ENCODE measurements around the gene MCF2L.

MCF2L gene

GRCh38 chr13:113045251-113046127 lies 76.5 kb downstream of the MCF2L start:
- TF ChIP-seq CTCF (IDR thresholded peaks at IDR 0.05; ENCODE audit: low read depth, low read length) (no peak), EZH2phosphoT487 (IDR thresholded peaks at IDR 0.05; ENCODE audit: low read depth) (no peak)
- Histone ChIP-seq H3K79me2 (ENCODE audit: low read length) (no peaks in the 10 kb centered on the region), H3K9me3 (ENCODE audit: insufficient read depth, low read length) (no peaks in the 10 kb centered on the region), H4K20me1 (ENCODE audit: insufficient read depth, low read length) (no peaks in the 10 kb centered on the region), H3K9ac (ENCODE audit: low read length) (no peak overlapping the region), H3K36me3 (replicated peaks; ENCODE audit: low read depth, low read length) (no peaks in the 10 kb centered on the region), H3K4me3 (ENCODE audit: low read length) (no peak overlapping the region), H3K4me1 (ENCODE audit: low read length) (no peaks in the 10 kb centered on the region), H3K27ac (ENCODE audit: low read length) (no peak overlapping the region), H3K27me3 (ENCODE audit: low read depth, low read length) (no peaks in the 10 kb centered on the region), H3K4me2 (ENCODE audit: low read length) (no peak overlapping the region), H2AFZ (ENCODE audit: low read depth, low read length) (no peak overlapping the region)

DNA sequence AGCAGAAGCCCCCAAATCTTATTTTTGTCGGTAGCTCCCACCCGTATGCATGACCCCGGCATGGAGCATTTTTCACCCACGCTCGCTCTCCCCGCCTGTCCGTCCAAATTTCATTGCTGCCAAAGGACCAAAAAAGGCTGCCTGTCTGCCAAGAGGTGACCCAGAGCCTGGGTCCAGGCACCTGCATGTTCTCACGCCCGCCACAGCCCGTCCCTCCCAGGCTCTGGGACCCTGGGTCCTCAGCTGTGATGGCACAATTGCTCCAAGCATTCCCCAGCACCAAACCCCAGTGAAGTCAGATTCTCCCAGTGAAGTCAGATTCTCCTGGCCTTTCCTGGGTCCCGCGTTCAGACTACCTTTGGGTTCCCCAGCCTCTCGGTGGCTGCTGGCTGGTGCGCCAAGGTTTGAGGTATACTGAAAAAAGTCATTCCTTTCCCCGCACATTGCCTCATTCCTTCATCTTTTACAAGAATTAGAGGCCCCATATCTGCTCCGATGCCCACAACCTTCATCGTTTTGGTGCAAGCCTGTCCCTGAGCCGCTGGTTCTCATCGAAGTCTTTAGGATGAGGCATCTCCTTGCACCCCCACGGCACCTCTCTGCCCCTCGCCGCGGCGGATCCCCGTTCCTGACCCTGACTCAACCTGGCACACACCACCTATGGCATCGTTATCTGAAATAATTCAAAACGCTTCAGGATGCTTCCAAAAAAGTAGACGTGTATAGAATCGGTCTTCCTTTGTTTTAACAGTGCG lies 77.3 kb downstream of the MCF2L start:
- H3K27me3 ChIP-seq (ENCODE audit: low read depth, low read length) = no peaks in the 10 kb centered on the region

DNA sequence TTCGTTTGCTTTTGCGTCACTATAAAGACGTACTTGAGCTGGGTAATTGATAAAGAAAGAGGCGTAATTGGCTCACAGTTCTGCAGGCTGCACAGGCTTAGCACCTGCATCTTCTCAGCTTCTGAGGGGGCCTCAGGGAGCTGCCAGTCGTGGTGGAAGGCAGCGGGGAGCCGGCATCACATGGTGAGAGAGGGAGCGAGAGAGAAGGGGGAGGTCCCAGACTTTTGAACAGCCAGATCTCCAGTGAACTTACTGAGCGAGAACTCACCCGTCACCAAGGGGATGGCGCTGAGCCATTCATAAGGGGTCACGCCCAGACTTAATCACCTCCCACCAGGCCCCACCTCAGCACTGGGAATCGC lies 77.8 kb downstream of the MCF2L start:
- Histone ChIP-seq H2AFZ (ENCODE audit: low read depth, low read length) (no peak overlapping the region), H3K9ac (ENCODE audit: low read length) (no peak overlapping the region), H4K20me1 (ENCODE audit: insufficient read depth, low read length) (no peaks in the 10 kb centered on the region), H3K4me1 (ENCODE audit: low read length) (no peaks in the 10 kb centered on the region), H3K27me3 (ENCODE audit: low read depth, low read length) (no peaks in the 10 kb centered on the region), H3K4me2 (ENCODE audit: low read length) (no peak overlapping the region), H3K27ac (ENCODE audit: low read length) (no peak overlapping the region), H3K36me3 (replicated peaks; ENCODE audit: low read depth, low read length) (no peaks in the 10 kb centered on the region), H3K79me2 (ENCODE audit: low read length) (no peaks in the 10 kb centered on the region), H3K9me3 (ENCODE audit: insufficient read depth, low read length) (no peaks in the 10 kb centered on the region), H3K4me3 (ENCODE audit: low read length) (no peak overlapping the region)
- TF ChIP-seq CTCF (IDR thresholded peaks at IDR 0.05; ENCODE audit: low read depth, low read length) = no peak
- TF ChIP-seq EZH2phosphoT487 (IDR thresholded peaks at IDR 0.05; ENCODE audit: low read depth) = no peak

More for the DNA sequence above, 77.3 kb downstream of the MCF2L start:
- no peak overlapping the region for H2AFZ ChIP-seq (ENCODE audit: low read depth, low read length)
- H3K79me2 ChIP-seq (ENCODE audit: low read length) = no peaks in the 10 kb centered on the region
- H3K27ac ChIP-seq (ENCODE audit: low read length) = no peak overlapping the region
- H3K4me3 ChIP-seq (ENCODE audit: low read length) = no peak overlapping the region
- H3K36me3 ChIP-seq (replicated peaks; ENCODE audit: low read depth, low read length) = no peaks in the 10 kb centered on the region
- H3K4me1 ChIP-seq (ENCODE audit: low read length) = no peaks in the 10 kb centered on the region
- H3K9ac ChIP-seq (ENCODE audit: low read length) = no peak overlapping the region
- H3K9me3 ChIP-seq (ENCODE audit: insufficient read depth, low read length) = no peaks in the 10 kb centered on the region
- H3K4me2 ChIP-seq (ENCODE audit: low read length) = no peak overlapping the region
- no peak for TF ChIP-seq CTCF (IDR thresholded peaks at IDR 0.05; ENCODE audit: low read depth, low read length)
- no peak for TF ChIP-seq EZH2phosphoT487 (IDR thresholded peaks at IDR 0.05; ENCODE audit: low read depth)
- H4K20me1 ChIP-seq (ENCODE audit: insufficient read depth, low read length) = no peaks in the 10 kb centered on the region

DNA sequence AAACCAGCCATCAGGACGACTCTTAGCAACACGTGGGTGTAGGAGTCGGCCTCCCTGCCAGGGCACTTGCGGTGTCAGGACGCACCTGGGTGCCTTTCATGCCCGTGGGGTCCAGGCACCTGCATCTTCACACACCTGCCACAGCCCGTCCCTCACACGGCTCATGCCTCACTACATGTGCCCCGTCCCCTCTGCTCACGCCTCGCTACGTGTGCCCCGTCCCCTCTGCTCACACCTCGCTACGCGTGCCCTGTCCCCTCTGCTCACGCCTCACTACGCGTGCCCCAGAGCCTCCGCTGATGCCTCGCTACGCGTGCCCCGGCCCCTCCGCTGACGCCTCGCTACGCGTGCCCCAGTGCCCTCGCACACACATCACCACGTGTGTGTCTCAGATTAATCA lies 78.6 kb downstream of the MCF2L start:
- Histone ChIP-seq H3K79me2 (ENCODE audit: low read length) (no peaks in the 10 kb centered on the region), H3K4me2 (ENCODE audit: low read length) (no peak overlapping the region), H3K4me1 (ENCODE audit: low read length) (no peaks in the 10 kb centered on the region), H3K36me3 (replicated peaks; ENCODE audit: low read depth, low read length) (no peaks in the 10 kb centered on the region), H3K27me3 (ENCODE audit: low read depth, low read length) (no peaks in the 10 kb centered on the region), H3K9me3 (ENCODE audit: insufficient read depth, low read length) (no peaks in the 10 kb centered on the region), H3K9ac (ENCODE audit: low read length) (no peak overlapping the region), H2AFZ (ENCODE audit: low read depth, low read length) (no peak overlapping the region), H3K4me3 (ENCODE audit: low read length) (no peak overlapping the region), H4K20me1 (ENCODE audit: insufficient read depth, low read length) (no peaks in the 10 kb centered on the region), H3K27ac (ENCODE audit: low read length) (no peak overlapping the region)
- TF ChIP-seq CTCF (IDR thresholded peaks at IDR 0.05; ENCODE audit: low read depth, low read length) (no peak), EZH2phosphoT487 (IDR thresholded peaks at IDR 0.05; ENCODE audit: low read depth) (no peak)

Measured in OCI-LY3 (cell line).